Ishikawa (cell line): Measurements from ENCODE around the gene UBE3B.

Experiments used
- CEBPB ChIP-seq: IDR thresholded peaks from 2 replicates; pipeline ENCODE4 v1.6.1; 2012
- CREB1 ChIP-seq: IDR thresholded peaks from 2 replicates; pipeline ENCODE4 v1.6.1; 2012; ENCODE audit warnings: low read depth
- EGR1 ChIP-seq: IDR thresholded peaks from 2 replicates; pipeline ENCODE4 v1.6.1; 2012
- EP300 ChIP-seq: IDR thresholded peaks from 2 replicates; pipeline ENCODE4 v1.6.1; 2012; ENCODE audit warnings: borderline replicate concordance
- FOXM1 ChIP-seq: IDR thresholded peaks from 2 replicates; pipeline ENCODE4 v1.6.1; 2012; ENCODE audit warnings: low read depth, borderline replicate concordance
- NFIC ChIP-seq: IDR thresholded peaks from 2 replicates; pipeline ENCODE4 v1.6.1; 2012
- RAD21 ChIP-seq: IDR thresholded peaks from 2 replicates; pipeline ENCODE4 v1.6.1; 2012; ENCODE audit warnings: low read depth
- TAF1 ChIP-seq: IDR thresholded peaks from 2 replicates; pipeline ENCODE4 v1.6.1; 2012; ENCODE audit warnings: low read depth, mild to moderate bottlenecking
- TCF12 ChIP-seq: IDR thresholded peaks from 2 replicates; pipeline ENCODE4 v1.6.1; 2012; ENCODE audit warnings: low read depth
- TEAD4 ChIP-seq: IDR thresholded peaks from 2 replicates; pipeline ENCODE4 v1.6.1; 2012
- YY1 ChIP-seq: IDR thresholded peaks from 2 replicates; pipeline ENCODE4 v1.6.1; 2012; ENCODE audit warnings: low read depth
- ZBTB7A ChIP-seq: IDR thresholded peaks from 2 replicates; pipeline ENCODE4 v1.6.1; 2012; ENCODE audit warnings: low read depth
- TF ChIP-seq, protein P1 (sequence below): IDR thresholded peaks from 2 replicates; pipeline ENCODE4 v1.6.1; 2012; ENCODE audit warnings: low read depth, mild to moderate bottlenecking
- TF ChIP-seq, protein P2 (sequence below): IDR thresholded peaks from 2 replicates; pipeline ENCODE4 v1.6.1; 2012
- TF ChIP-seq, protein P3 (sequence below): IDR thresholded peaks from 2 replicates; pipeline ENCODE4 v1.6.1; 2012

The UBE3B gene

DNA sequence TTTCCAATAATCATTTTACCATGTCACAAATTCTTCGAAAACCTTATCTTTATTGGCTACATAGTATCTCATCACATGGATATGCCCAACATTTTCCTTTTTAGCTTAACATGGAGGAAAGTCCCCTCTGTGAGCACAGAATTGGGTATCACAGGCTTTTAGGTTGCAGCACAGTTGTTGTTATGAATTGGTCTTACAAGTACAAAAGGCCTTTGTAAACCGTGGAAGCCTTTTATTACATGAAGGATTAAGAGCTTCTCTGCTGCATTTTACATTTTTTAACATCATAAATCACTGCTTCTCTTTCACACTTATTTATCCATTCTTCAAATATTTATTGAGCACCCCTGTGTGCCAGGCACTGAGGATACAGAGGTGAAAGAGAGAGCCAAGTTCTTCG lies 26.2 kb downstream of the UBE3B start:
- TF ChIP-seq EGR1, result no peak
- TF ChIP-seq TEAD4, result no peak
- no peak for TF ChIP-seq EP300
- TF ChIP-seq, protein P1, sequence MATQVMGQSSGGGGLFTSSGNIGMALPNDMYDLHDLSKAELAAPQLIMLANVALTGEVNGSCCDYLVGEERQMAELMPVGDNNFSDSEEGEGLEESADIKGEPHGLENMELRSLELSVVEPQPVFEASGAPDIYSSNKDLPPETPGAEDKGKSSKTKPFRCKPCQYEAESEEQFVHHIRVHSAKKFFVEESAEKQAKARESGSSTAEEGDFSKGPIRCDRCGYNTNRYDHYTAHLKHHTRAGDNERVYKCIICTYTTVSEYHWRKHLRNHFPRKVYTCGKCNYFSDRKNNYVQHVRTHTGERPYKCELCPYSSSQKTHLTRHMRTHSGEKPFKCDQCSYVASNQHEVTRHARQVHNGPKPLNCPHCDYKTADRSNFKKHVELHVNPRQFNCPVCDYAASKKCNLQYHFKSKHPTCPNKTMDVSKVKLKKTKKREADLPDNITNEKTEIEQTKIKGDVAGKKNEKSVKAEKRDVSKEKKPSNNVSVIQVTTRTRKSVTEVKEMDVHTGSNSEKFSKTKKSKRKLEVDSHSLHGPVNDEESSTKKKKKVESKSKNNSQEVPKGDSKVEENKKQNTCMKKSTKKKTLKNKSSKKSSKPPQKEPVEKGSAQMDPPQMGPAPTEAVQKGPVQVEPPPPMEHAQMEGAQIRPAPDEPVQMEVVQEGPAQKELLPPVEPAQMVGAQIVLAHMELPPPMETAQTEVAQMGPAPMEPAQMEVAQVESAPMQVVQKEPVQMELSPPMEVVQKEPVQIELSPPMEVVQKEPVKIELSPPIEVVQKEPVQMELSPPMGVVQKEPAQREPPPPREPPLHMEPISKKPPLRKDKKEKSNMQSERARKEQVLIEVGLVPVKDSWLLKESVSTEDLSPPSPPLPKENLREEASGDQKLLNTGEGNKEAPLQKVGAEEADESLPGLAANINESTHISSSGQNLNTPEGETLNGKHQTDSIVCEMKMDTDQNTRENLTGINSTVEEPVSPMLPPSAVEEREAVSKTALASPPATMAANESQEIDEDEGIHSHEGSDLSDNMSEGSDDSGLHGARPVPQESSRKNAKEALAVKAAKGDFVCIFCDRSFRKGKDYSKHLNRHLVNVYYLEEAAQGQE, result no peak
- TF ChIP-seq CEBPB, result no peak

DNA sequence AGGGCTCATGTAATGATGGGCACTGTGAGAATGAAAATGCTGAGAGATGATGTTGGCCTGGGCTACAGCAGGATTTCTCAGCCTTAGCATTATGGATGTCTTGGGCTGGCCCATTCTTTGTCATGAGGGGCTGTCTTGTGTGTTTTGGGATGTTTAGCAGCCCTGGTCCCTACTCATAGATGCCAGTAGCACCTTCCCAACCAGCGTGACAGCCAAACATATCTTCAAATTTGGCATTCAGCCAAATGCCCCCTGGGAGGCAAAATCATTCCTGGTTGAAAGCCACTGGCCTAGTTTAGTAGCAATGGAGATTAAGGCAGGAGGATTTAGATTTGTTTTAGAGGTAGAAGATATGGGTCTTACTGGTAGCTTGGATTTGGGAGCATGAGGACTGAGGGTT lies 26.6 kb downstream of the UBE3B start:
- peak; percentile 41; the same call in 1 of the 2 replicates for TF ChIP-seq NFIC
- TF ChIP-seq, protein P2, sequence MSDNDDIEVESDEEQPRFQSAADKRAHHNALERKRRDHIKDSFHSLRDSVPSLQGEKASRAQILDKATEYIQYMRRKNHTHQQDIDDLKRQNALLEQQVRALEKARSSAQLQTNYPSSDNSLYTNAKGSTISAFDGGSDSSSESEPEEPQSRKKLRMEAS, result no peak

DNA sequence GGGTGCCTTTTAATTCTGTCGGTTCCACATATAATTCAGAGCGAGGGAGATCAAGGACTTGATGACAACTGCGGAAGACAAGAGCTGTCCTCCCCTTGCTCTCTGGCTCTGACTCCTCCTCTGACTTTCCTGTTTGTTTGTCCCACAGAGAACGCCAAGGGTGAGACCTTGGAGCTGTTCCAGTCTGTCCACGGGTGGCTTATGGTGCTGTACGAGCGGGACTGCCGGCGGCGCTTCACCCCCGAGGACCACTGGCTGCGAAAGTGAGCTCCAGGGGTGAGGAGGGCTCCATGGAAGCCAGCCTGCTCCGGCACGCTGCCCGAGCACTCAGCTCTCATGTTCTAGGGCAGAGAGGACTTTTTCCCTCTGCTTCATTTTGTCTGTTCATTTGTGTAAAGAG lies 32.8 kb downstream of the UBE3B start:
- TF ChIP-seq, protein P1, result no peak
- no peak for TF ChIP-seq EP300
- TF ChIP-seq YY1, result no peak
- TF ChIP-seq, protein P3, sequence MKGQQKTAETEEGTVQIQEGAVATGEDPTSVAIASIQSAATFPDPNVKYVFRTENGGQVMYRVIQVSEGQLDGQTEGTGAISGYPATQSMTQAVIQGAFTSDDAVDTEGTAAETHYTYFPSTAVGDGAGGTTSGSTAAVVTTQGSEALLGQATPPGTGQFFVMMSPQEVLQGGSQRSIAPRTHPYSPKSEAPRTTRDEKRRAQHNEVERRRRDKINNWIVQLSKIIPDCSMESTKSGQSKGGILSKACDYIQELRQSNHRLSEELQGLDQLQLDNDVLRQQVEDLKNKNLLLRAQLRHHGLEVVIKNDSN, result no peak
- no peak for TF ChIP-seq FOXM1
- no peak for TF ChIP-seq CEBPB
- no peak for TF ChIP-seq NFIC
- TF ChIP-seq EGR1, result no peak
- TF ChIP-seq TEAD4, result no peak
- no peak for TF ChIP-seq CREB1
- no peak for TF ChIP-seq TAF1
- TF ChIP-seq, protein P2, result no peak
- TF ChIP-seq TCF12, result no peak
- no peak for TF ChIP-seq ZBTB7A

DNA sequence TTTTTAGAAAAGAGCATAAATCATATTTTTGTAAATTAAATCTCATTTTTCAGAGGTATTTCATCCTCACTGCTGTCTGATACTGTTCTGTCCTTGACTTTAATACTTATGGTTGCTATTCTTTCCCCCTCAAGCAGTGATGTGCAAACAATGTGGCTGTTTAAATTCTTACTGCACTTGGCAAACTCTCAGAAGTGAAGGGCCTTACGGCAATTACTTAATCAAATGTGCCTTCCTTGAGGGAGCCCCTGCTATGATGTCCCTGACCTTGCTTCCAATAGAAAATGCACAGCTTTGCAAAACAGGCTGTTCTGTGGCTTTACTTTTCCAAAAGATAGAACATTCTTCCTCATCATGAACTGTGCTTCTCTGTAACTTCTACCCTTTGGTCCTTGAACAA lies 35.2 kb downstream of the UBE3B start:
- no peak for TF ChIP-seq CEBPB
- no peak for TF ChIP-seq TAF1
- TF ChIP-seq TEAD4, result no peak
- no peak for TF ChIP-seq TCF12
- TF ChIP-seq NFIC, result no peak
- TF ChIP-seq EGR1, result no peak
- TF ChIP-seq, protein P3, result no peak
- no peak for TF ChIP-seq ZBTB7A
- no peak for TF ChIP-seq FOXM1
- no peak for TF ChIP-seq RAD21
- no peak for TF ChIP-seq CREB1
- TF ChIP-seq, protein P1, result no peak
- TF ChIP-seq EP300, result no peak

DNA sequence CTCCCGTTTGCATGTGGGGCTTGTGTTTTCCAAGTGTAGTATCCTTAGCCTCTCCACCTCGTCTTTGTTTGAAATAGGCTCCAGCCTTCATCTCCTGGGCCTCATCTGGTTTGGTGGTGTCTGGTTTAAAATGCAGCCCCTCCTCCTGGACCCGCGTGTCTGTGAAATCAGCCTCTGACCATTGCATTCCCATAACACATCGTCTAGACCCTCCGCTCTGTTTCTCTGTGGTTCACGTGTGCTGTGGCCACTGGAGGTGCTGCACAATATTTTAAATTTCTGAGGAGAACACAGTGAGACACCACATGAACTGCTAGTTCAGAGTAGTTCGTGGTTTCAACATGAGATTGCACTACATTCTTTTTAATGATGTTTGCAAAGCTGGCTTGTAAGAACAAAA lies 35.6 kb downstream of the UBE3B start:
- TF ChIP-seq, protein P2, result no peak
- TF ChIP-seq EGR1 (no peak), TEAD4 (no peak), RAD21 (no peak), FOXM1 (no peak), TCF12 (no peak), ZBTB7A (no peak)
- TF ChIP-seq, protein P1, result no peak
